GM12892 (cell line): ENCODE data around the gene MAML1.

Experiments used
- POLR2A ChIP-seq: IDR thresholded peaks from 2 replicates; pipeline ENCODE4 v1.6.1; 2011; ENCODE audit warnings: low read depth, low read length, control low read depth
- POLR2AphosphoS5 ChIP-seq: IDR thresholded peaks from 2 replicates; pipeline ENCODE4 v1.6.1; 2011; ENCODE audit warnings: low read depth, low read length, control low read depth
- TAF1 ChIP-seq: IDR thresholded peaks from 2 replicates; pipeline ENCODE4 v1.6.1; 2011; ENCODE audit warnings: low read depth, mild to moderate bottlenecking, control low read depth, low read length, borderline replicate concordance

GRCh38 chr5:179730356-179730755 lies 2.3 kb upstream of the MAML1 start:
- TF ChIP-seq POLR2AphosphoS5 (no peak), TAF1 (no peak), POLR2A (no peak)
